Keratinocyte (primary cell): ENCODE results near the gene SURF4. TPM values are rescaled to one million over a fixed set of nuclear protein-coding genes. Genes with fewer than 3 reads are reported as not detected.

Source experiments
- DNase-seq: peaks from one replicate; pipeline ENCODE4 v3.0.0-alpha.2; 2011; ENCODE audit warnings: low read depth, missing footprints, low spot score
- FAIRE-seq: peaks from 2 replicates; lab custom pipeline; 2011; peaks lifted over from hg19 to GRCh38; lab: Jason Lieb, UNC
- H2AFZ ChIP-seq: 2 replicates; pipeline ENCODE4 v1.6.0; 2012; ENCODE audit warnings: low read length, control low read depth, inconsistent platforms; ENCODE audit not compliant: control insufficient read depth
- H3K27ac ChIP-seq: 2 replicates; pipeline ENCODE4 v1.5.1; 2011; ENCODE audit warnings: low read length; ENCODE audit not compliant: control insufficient read depth, insufficient read depth
- H3K27me3 ChIP-seq: 3 replicates; pipeline ENCODE4 v1.6.0; 2011; ENCODE audit warnings: low read length; ENCODE audit not compliant: control insufficient read depth, insufficient read depth; ENCODE audit errors: extremely low read depth
- H3K36me3 ChIP-seq, 2 experiments: 2 replicates in 1 of 2; 3 replicates in 1 of 2; pipeline ENCODE4 v1.5.1; 2011; ENCODE audit warnings: low read length in 2 of 2, mild to moderate bottlenecking in 1 of 2; ENCODE audit not compliant: control insufficient read depth in 2 of 2, insufficient read depth in 2 of 2; ENCODE audit errors: extremely low read depth in 1 of 2
- H3K4me1 ChIP-seq: 3 replicates; pipeline ENCODE4 v1.5.1; 2011; ENCODE audit warnings: low read length; ENCODE audit not compliant: control insufficient read depth, insufficient read depth; ENCODE audit errors: extremely low read depth
- H3K4me2 ChIP-seq: 3 replicates; pipeline ENCODE4 v1.6.0; 2011; ENCODE audit warnings: low read depth, low read length; ENCODE audit not compliant: control insufficient read depth, insufficient read depth; ENCODE audit errors: extremely low read depth
- H3K4me3 ChIP-seq, 3 experiments: fragments of 200-600 bp in 1 of 3; sonication (generic) in 1 of 3; 2 replicates in 2 of 3; 3 replicates in 1 of 3; pipeline ENCODE4 v1.5.1; 2011 to 2016; ENCODE audit warnings: low read length in 3 of 3, mild to moderate bottlenecking in 3 of 3, control low read depth in 2 of 3, inconsistent platforms in 1 of 3, low read depth in 1 of 3, mixed read lengths in 1 of 3, mixed run types in 1 of 3, moderate library complexity in 1 of 3; ENCODE audit not compliant: control insufficient read depth in 2 of 3, insufficient read depth in 2 of 3; ENCODE audit errors: extremely low read depth in 1 of 3
- H3K79me2 ChIP-seq: 2 replicates; pipeline ENCODE4 v1.6.0; 2012; ENCODE audit warnings: low read length; ENCODE audit not compliant: control insufficient read depth, insufficient read depth
- H3K9ac ChIP-seq: 3 replicates; pipeline ENCODE4 v1.6.0; 2011; ENCODE audit warnings: low read length; ENCODE audit not compliant: control insufficient read depth, insufficient read depth; ENCODE audit errors: extremely low read depth
- H3K9me1 ChIP-seq: 3 replicates; pipeline ENCODE4 v1.6.0; 2011; ENCODE audit warnings: low read length; ENCODE audit not compliant: control insufficient read depth, insufficient read depth; ENCODE audit errors: extremely low read depth
- H3K9me3 ChIP-seq: 2 replicates; pipeline ENCODE4 v1.5.1; 2012; ENCODE audit warnings: low read depth, low read length; ENCODE audit not compliant: control insufficient read depth
- H4K20me1 ChIP-seq: 3 replicates; pipeline ENCODE4 v1.6.0; 2011; ENCODE audit warnings: low read length; ENCODE audit not compliant: control insufficient read depth, insufficient read depth; ENCODE audit errors: extremely low read depth
- EZH2 ChIP-seq: IDR thresholded peaks from one replicate; pipeline ENCODE4 v1.6.1; 2012; ENCODE audit warnings: inconsistent platforms, mild to moderate bottlenecking, low read length, moderate library complexity
- dilution Hi-C: fragments of 300-500 bp; cut with MboI; formaldehyde crosslinking; loops from one replicate; pipeline ENCODE4 v1.7.0; 2020; ENCODE audit warnings: low sequenced_read_pairs; ENCODE audit not compliant: extremely low pct_ligation_motif_present
- polyA plus RNA-seq, 5 experiments: library from polyadenylated mRNA; depleted of rRNA in 3 of 5; stranded (reverse) in 3 of 5; stranded (forward) in 1 of 5; unstranded in 1 of 5; fragments of >200 nt; gene quantifications; 1 replicate in 1 of 5; 2 replicates in 3 of 5; 3 replicates in 1 of 5; pipeline versions ENCODE4 v1.2.1 to v1.2.3, GENCODE V29; 2011 to 2012; ENCODE audit warnings: missing spikeins in 2 of 5, low read depth in 1 of 5, low replicate concordance in 1 of 5
- TF ChIP-seq, protein P1 (sequence below), 3 experiments: IDR thresholded peaks in 1 of 3; conservative IDR thresholded peaks in 1 of 3; optimal IDR thresholded peaks in 1 of 3; 2 replicates in 2 of 3; 3 replicates in 1 of 3; pipeline versions ENCODE3 to v1.5.1; 2011; ENCODE audit warnings: low read length in 3 of 3, mild to moderate bottlenecking in 3 of 3, moderate library complexity in 2 of 3, control low read depth in 1 of 3, inconsistent platforms in 1 of 3; ENCODE audit not compliant: insufficient read depth in 2 of 3; ENCODE audit errors: extremely low read depth in 1 of 3

The SURF4 gene
- polyA plus RNA-seq, 1 donor (not counting 4 experiments of a cell fraction or from before 2014, with no cell fraction given), result 153 TPM

DNA sequence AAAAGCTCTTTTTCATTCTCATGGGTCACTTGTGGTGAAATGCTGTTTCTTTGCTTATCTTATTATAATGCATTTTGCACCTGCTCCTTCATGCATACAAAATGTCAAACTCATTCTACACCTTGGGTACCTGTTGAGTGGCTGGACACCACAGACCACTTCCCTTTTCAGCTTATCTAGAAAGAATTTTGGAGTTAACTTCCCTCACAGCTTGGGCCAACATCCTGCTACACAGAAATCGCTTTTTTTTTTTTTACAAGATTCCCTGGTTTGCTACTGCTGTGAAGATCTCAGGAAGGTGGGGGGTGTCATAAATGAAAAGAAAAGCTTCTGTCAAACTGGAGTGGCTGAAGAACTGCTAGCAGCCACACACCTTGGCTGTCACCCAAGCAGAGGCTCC is 39.3 kb upstream of the SURF4 start:
- Histone ChIP-seq H3K9ac (no peak overlapping the region), H3K4me1 (peaks cover 14% of the 10 kb centered on the region), H3K27me3 (no peaks in the 10 kb centered on the region), H4K20me1 (no peaks in the 10 kb centered on the region), H3K4me3 (no peak overlapping the region), H3K79me2 (peaks cover 46% of the 10 kb centered on the region), H3K9me3 (no peaks in the 10 kb centered on the region), H3K36me3 (peaks cover 19 to 37% of the 10 kb centered on the region in 2 experiments), H3K4me2 (no peak overlapping the region), H3K27ac (no peak overlapping the region), H2AFZ (no peak overlapping the region), H3K9me1 (no peaks in the 10 kb centered on the region)
- dilution Hi-C loops, result no loop called here
- no peak for TF ChIP-seq EZH2
- TF ChIP-seq, protein P1, sequence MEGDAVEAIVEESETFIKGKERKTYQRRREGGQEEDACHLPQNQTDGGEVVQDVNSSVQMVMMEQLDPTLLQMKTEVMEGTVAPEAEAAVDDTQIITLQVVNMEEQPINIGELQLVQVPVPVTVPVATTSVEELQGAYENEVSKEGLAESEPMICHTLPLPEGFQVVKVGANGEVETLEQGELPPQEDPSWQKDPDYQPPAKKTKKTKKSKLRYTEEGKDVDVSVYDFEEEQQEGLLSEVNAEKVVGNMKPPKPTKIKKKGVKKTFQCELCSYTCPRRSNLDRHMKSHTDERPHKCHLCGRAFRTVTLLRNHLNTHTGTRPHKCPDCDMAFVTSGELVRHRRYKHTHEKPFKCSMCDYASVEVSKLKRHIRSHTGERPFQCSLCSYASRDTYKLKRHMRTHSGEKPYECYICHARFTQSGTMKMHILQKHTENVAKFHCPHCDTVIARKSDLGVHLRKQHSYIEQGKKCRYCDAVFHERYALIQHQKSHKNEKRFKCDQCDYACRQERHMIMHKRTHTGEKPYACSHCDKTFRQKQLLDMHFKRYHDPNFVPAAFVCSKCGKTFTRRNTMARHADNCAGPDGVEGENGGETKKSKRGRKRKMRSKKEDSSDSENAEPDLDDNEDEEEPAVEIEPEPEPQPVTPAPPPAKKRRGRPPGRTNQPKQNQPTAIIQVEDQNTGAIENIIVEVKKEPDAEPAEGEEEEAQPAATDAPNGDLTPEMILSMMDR (optimal IDR thresholded peaks at IDR 0.05 in 1 of 3, IDR thresholded peaks at IDR 0.05 in 1 of 3, conservative IDR thresholded peaks at IDR 0.05 in 1 of 3; ENCODE audit: extremely low read depth in 1 of 3, insufficient read depth in 2 of 3, low read length in 3 of 3), result no peak
- no peak for FAIRE-seq
- DNase-seq, result no peak

DNA sequence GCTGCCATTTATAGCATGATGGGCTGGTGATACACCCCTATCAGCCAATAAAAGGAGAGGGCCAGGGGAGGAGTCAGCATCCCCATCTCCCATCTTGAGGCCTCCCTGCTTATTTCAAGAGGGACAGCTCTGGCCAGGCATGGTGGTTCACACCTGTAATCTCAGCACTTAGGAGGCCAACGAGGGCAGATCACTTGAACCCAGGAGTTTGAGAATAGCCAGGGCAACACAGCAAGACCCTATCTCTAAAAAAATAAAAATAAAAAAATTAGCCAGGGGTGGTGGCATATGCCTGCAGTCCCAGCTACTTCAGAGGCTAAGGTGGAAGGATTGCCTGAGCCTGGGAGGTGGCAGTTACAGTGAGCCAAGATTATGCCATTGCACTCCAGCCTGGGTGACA is 32.2 kb upstream of the SURF4 start:
- Histone ChIP-seq H3K4me2 (no peak overlapping the region), H3K9me3 (no peaks in the 10 kb centered on the region), H2AFZ (no peak overlapping the region), H3K36me3 (peaks cover 41 to 42% of the 10 kb centered on the region in 2 experiments), H3K4me3 (no peak overlapping the region), H3K27me3 (no peaks in the 10 kb centered on the region), H3K9ac (no peak overlapping the region), H4K20me1 (peaks cover 4% of the 10 kb centered on the region), H3K27ac (no peak overlapping the region), H3K9me1 (no peaks in the 10 kb centered on the region), H3K4me1 (no peaks in the 10 kb centered on the region), H3K79me2 (peaks cover 3% of the 10 kb centered on the region)
- dilution Hi-C loops, result no loop called here
- no peak for TF ChIP-seq EZH2
- TF ChIP-seq, protein P1 (optimal IDR thresholded peaks at IDR 0.05 in 1 of 3, IDR thresholded peaks at IDR 0.05 in 1 of 3, conservative IDR thresholded peaks at IDR 0.05 in 1 of 3; ENCODE audit: extremely low read depth in 1 of 3, insufficient read depth in 2 of 3, low read length in 3 of 3), result no peak
- DNase-seq (no peak), FAIRE-seq (no peak)
